H7 (cell line): ENCODE measurements around the gene SH3RF3. TPM values are rescaled to one million over a fixed set of nuclear protein-coding genes. Genes with fewer than 3 reads are reported as not detected.

Experiments used
- DNase-seq: peaks from one replicate; pipeline ENCODE4 v3.0.0; 2012
- H3K27me3 ChIP-seq: 2 replicates; pipeline ENCODE4 v1.6.0; 2011; ENCODE audit warnings: mild to moderate bottlenecking, low read length; ENCODE audit not compliant: control insufficient read depth, insufficient read depth
- H3K36me3 ChIP-seq: replicated peaks from 2 replicates; pipeline ENCODE4 v1.5.1; 2011; ENCODE audit warnings: low read length; ENCODE audit not compliant: control insufficient read depth, insufficient read depth
- H3K4me3 ChIP-seq: 2 replicates; pipeline ENCODE4 v1.5.1; 2011; ENCODE audit warnings: low read depth, mild to moderate bottlenecking, control low read depth, low read length, moderate library complexity; ENCODE audit not compliant: insufficient read depth
- total RNA-seq: library from RNA; depleted of rRNA; stranded (reverse); fragments of >200 nt; shearing (Covaris generic); gene quantifications from 2 replicates; pipeline ENCODE4 v1.2.3, GENCODE V29; 2014

The SH3RF3 gene
- total RNA-seq, 1 experiment from 2014 or later = 0.80 TPM

DNA sequence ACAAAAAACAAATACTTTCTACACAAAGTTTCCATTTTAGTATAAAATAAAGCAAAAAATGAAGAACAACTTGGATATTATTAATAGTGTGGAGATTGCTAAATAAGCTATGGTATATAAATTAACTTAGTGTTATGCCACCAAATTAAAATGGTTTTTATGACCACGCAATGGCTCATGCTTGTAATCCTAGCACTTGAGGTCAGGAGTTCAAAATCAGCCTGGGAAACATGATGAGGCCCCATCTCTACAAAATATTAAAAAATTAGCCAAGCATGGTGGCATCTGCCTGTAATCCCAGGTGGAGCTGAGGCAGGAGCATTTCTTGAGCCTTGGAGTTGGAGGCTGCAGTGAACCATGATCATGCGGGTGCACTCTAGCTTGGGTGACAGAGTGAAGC, 108.8 kb downstream of the SH3RF3 start:
- H3K4me3 ChIP-seq = no peak overlapping the region
- H3K27me3 ChIP-seq = no peaks in the 10 kb centered on the region
- DNase-seq = no peak
- no peaks in the 10 kb centered on the region for H3K36me3 ChIP-seq

DNA sequence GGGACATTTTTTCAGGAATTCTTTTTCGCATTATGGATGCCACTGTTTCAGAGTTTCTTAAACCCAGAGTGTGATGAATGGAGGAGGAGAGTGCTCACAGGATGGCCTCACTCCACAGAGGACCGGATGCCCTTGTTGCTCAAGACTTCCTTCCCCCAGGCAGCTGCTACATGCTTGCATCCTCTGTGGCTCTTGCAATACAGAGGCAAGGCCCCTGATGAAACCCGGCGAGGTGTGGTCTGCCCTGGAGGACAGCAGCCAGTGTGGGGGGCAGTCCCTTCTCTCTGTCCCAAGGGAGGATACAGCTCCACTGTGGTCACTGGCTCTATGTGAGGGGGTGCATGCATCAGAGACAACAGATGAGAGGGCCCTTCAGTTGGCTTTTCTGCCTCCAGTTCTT, 109.6 kb downstream of the SH3RF3 start:
- DNase-seq = no peak
- no peak overlapping the region for H3K4me3 ChIP-seq
- no peaks in the 10 kb centered on the region for H3K27me3 ChIP-seq
- no peaks in the 10 kb centered on the region for H3K36me3 ChIP-seq

DNA sequence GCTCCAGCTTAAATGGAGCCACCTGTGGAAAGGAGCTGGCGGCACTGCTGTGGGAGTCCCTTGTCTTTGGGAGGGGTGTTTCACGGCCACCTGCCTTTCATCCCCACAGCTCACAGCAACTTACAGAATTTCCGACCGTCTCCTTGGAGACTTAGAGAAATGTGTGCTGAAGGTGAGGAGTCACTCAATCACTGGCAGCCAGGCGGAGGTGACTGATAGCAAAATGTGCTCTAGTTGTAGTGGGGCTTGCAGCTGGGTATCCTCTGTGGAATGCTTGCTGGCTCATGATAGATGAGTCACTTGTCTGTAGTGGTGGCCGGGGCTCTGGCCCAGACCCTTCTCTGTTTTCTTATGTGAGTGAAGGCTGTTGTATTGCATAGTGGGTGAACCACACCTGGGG, 110.7 kb downstream of the SH3RF3 start:
- no peak overlapping the region for H3K4me3 ChIP-seq
- H3K27me3 ChIP-seq = no peaks in the 10 kb centered on the region
- no peaks in the 10 kb centered on the region for H3K36me3 ChIP-seq
- DNase-seq = no peak

DNA sequence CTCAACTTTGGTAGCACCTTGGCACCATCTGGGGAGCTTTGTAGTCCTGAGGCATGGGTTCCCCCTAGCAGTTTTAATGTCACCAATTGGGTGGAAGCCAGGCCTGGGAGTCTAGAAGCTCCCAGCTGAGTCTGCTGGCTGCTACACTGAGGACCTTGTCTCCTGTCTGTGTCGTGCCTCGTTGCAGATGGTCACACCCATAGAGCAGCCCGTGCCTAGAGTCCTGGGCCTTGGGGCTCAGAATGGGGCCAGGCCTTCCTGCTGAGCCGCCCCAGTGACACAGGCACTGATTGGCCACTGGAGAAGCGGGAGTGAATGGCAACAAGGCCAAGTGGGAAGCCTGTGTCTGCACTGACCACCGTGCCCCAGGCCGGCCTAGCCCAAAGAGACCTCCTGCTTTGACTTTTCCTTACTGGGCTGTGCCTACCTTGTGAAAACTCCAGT, 113.2 kb downstream of the SH3RF3 start:
- H3K4me3 ChIP-seq = no peak overlapping the region
- H3K27me3 ChIP-seq = no peaks in the 10 kb centered on the region
- DNase-seq = no peak
- no peaks in the 10 kb centered on the region for H3K36me3 ChIP-seq

DNA sequence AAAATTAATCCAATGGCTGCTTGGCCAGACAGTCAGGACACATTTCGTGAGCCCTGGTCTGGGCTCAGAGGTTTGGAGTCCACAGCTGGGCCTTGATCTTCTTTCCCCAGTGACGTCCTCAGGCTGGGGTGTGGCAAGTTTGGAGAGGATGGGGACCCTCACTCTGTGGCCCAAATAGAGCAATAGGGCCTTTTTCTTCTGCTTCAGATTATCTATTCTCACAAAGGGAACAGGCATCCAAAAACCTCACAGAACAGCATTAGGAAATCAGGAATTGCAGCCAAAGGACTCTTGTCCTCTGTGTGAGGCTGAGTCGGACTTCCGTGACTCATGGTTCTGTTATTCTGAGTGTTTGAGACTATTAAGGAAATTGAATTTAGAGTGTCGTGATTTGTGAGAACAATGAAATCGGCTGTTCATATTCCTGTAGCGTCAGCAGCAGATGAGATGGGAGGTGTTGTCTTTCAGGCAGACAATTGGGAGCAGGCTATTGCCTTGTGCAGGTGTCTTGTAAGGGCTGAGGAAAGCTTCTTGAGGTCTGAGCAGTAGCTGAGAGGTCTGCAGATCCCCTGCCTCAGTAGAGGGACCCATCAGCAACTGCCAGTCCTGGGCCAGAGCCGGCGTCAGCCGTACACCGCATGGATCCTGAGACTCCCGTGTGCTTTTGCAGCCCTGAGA, 113.8 kb downstream of the SH3RF3 start:
- H3K27me3 ChIP-seq = no peaks in the 10 kb centered on the region
- no peak for DNase-seq
- no peak overlapping the region for H3K4me3 ChIP-seq
- H3K36me3 ChIP-seq = no peaks in the 10 kb centered on the region

DNA sequence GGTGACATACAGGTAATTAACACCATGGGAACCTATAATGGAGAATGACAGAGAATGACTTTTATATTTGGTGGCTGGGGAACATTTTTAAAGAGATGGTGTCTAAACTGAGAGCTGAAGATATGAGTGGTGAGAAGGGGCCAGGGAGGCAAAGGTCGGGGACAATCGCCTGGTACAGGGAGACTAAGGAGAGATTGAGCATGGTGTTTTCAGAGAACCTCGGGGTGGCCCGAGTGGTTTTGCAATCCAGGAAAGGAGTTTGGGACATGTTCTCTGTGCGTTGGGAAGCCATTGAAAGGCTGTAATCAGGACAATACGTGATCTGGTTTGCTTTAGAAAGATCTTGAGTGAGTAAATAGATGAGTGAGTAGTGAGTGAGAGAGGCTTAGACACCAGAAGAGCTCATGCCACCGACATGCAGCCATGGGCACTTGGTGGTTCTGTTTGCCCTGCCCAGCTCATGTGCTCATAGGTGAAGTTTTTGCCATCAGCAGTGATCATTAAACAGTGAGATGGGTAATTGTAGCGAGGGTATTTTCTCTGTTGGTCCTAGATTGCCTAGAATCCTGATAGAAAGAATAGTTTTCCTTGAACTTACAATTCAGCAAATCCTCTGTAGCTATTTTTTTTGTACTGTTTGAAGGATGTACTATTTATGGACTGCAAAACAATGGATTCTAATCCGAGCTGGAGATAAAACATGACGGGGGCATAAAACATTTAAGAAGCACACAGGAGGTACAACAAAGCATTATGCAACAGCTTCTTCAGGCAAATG, 114.7 kb downstream of the SH3RF3 start:
- Histone ChIP-seq H3K27me3 (no peaks in the 10 kb centered on the region), H3K36me3 (no peaks in the 10 kb centered on the region), H3K4me3 (no peak overlapping the region)

DNA sequence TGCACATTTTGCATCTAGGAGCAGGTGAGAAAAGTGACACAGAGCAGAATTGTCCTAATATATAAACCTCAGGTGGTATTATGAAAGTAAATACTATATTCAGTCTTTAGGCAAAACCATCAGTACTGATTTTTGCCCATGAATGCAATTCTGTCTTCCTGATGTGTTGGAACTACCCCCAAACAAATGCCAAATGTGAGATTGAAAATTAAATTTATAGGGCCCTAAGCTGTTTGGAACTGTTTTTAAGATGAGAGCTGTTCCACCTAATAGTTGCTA, 115.2 kb downstream of the SH3RF3 start:
- H3K27me3 ChIP-seq = no peaks in the 10 kb centered on the region
- no peak for DNase-seq
- H3K36me3 ChIP-seq = no peaks in the 10 kb centered on the region
- H3K4me3 ChIP-seq = no peak overlapping the region

More for the DNA sequence above, 114.7 kb downstream of the SH3RF3 start:
- no peak for DNase-seq

DNA sequence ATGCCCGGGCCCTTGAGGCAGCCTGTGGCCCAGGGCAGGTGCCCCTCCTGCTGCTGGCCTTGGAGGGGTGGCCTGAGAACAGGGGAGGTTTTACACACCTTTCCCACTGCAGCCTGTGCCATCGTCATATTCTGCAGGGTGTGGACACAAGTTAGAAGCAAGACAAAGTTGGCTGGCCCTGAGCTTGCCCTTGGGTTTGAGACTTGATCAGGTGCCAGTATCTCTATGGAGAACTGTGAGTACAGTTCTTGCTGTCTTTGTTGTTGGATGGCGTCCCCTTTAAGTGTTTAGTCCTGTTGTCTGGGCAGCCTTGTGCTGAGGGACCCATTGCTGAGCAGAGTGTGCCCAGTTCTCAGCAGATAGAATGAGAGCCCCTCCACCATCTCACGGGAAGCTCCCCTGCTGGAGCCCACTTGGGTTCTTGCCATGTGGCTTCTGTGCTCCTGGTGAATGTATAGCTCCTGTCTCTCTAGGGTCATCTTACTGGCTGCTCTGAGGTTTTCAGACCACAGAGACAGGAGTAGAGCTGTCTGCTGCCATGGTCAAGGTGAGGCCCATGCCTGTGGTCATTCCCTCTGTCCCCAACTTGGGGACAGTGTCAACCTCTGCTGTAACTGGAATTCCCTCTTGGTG, 115.9 kb downstream of the SH3RF3 start:
- DNase-seq = no peak
- Histone ChIP-seq H3K4me3 (no peak overlapping the region), H3K27me3 (no peaks in the 10 kb centered on the region), H3K36me3 (no peaks in the 10 kb centered on the region)

DNA sequence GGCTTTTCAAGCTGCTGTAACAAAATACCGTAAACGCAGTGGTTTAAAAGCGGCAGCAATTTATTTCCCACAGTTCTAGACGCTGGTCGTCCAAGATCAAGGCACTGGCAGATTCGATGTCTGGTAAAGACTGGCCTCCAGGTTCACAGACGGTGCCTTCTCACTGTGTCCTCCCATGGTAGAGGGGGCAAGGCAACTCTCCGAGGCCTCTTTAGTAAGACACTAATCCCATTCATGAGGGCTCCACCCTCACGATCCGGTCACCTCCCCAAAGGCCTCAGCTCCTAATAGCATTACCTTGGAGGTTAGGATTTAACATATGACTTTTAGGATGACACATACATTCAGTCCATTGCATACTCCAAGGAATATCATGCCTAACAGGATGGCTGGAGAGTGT, 117.2 kb downstream of the SH3RF3 start:
- Histone ChIP-seq H3K27me3 (no peaks in the 10 kb centered on the region), H3K36me3 (no peaks in the 10 kb centered on the region), H3K4me3 (no peak overlapping the region)
- no peak for DNase-seq

DNA sequence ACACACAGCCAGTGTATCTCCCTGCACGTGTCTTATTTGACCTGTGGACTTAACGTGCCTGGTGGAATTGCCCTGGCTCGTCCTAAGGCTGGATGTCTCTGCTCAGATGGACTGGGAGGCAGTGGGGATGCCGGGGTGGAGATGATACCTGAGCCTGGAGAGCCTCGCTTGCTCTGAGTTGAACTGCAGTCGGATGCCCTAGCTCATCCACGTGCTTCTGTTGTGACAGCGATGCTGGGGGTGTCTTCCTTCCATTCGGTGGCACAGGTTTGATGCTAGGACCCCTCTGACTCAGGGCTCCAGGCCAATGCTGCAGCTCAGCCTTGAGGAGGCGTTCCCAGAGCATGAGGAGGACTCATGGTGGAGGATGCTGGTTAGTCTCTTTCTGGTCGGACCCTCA, 117.6 kb downstream of the SH3RF3 start:
- DNase-seq = no peak
- Histone ChIP-seq H3K27me3 (no peaks in the 10 kb centered on the region), H3K4me3 (no peak overlapping the region), H3K36me3 (no peaks in the 10 kb centered on the region)

DNA sequence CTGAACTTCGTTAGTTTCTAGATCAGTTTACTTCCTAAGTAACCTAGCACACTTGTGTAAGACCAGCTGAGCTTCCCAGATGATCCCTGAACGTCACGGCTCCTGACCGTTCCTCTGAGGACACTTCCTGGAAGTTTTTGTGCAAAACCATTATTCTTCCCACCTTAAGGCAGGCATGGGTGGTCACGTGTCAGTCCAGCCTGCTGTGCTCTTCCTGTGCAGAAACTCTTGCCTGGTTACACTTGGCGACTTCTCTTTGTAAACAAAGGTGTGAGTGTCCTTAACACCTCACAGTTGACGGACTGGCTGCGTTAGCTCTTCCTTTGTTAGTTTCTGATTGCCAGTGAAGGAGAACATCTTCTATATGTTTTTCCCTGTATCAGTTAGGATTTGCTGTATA, 118.3 kb downstream of the SH3RF3 start:
- Histone ChIP-seq H3K4me3 (no peak overlapping the region), H3K27me3 (no peaks in the 10 kb centered on the region), H3K36me3 (no peaks in the 10 kb centered on the region)
- no peak for DNase-seq

DNA sequence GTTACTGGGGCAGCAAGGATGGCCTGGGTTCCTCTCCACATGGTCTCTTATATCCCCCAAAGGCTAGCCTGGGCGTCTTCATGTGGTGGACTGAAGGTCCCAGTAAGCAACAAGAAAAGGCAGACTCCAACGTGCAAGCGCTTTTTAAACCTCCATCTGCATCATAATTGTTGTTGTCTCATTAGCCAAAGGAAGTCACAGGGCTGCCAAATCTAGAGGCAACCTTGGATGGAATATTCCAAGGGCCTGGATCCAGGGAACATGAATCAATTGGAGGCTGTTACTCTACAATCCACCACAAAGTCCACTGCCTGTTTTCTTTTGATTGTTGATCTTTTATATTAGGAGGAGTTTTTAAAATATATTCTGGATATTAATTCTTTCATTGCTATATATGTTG, 118.8 kb downstream of the SH3RF3 start:
- Histone ChIP-seq H3K36me3 (no peaks in the 10 kb centered on the region), H3K27me3 (no peaks in the 10 kb centered on the region), H3K4me3 (no peak overlapping the region)
- DNase-seq = no peak

DNA sequence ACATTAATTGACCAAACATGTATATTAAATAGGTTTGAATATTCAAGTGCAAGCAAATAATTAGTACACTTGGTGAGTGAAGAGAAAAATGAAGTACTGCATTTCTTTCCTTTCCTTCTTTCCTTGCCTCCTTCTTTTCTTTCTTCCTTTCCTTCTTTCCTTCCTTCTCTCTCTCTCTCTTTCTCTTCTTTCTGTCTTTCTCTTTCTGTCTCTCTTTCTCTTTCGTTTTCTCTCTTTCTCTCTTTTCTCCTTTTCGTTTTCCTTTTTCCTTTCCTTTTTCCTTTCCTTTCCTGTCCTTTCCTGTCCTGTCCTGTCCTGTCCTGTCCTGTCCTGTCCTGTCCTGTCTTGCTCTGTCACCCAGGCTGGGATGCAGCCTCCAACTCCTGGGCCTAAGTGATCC, 119.6 kb downstream of the SH3RF3 start:
- Histone ChIP-seq H3K27me3 (no peaks in the 10 kb centered on the region), H3K36me3 (no peaks in the 10 kb centered on the region), H3K4me3 (no peak overlapping the region)
- no peak for DNase-seq

DNA sequence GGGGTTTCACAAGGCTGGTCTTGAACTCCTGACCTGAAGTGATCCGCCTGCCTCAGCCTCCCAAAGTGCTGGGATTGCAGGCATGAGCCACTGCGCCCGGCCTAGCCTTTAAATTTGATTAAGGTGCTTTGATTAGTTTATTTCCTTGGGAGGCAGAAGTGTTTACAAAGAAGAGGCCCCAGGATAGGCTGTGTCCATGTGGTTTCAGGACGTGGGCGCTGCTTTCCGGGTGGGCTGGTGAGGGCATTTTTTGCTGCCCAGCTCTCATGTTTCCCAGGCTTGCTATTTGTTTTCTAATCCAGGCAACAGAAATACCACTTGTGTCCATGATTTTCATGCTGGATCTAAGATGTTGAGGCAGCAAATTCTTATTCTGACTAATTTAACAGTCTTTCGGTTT, 124.2 kb downstream of the SH3RF3 start:
- no peaks in the 10 kb centered on the region for H3K36me3 ChIP-seq
- no peaks in the 10 kb centered on the region for H3K27me3 ChIP-seq
- no peak overlapping the region for H3K4me3 ChIP-seq
- no peak for DNase-seq

DNA sequence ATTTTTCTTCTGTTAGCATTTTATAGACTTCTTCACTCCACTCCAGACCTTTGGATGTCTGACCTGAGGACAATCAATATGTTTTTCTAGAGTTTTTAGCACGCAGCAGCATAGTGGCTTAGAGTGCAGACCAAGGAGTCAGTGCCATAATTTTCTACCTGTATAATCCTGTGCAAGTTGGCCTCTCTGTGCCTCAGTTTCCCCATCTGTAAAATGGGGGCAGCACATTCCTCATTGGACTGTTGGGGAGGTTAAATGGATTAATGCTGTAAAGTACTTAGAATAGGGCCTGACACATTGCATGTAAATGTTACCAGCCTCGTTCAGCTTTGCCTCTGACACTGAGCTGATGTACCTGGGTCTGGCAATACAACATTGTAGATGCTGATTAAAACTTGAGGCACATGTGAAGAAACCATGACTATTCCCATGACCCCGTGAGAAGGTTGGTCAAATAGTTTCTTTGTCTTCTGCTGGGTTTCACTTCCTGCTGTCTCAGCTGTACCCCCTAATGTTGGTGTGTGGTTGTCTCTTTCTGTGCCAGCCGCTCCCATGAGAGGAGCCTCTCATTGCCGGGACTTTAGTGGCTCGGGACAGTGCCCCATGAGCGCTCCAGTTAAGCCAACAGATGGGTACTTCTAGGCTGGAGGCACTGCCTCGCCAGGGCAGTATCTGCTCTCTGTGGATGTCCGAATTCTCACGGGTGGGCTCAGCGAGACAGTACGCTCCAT, 125.3 kb downstream of the SH3RF3 start:
- no peaks in the 10 kb centered on the region for H3K36me3 ChIP-seq
- H3K4me3 ChIP-seq = no peak overlapping the region
- DNase-seq = no peak
- H3K27me3 ChIP-seq = no peaks in the 10 kb centered on the region
